ENCODE measurements around the gene C20orf173. TPM values are rescaled to one million over a fixed set of nuclear protein-coding genes. Genes with fewer than 3 reads are reported as not detected.

C20orf173 gene, protein sequence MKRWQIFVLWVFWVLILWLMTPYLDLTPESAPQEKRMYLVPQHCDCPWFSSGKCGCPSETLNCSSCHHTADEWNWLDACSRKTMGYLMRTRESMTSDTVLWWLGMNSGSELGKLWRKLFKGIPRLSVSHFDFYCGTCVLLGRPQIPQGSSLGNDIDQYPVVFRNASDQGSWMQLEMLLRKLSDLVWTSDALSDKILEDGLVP
- not detected for total RNA-seq

DNA sequence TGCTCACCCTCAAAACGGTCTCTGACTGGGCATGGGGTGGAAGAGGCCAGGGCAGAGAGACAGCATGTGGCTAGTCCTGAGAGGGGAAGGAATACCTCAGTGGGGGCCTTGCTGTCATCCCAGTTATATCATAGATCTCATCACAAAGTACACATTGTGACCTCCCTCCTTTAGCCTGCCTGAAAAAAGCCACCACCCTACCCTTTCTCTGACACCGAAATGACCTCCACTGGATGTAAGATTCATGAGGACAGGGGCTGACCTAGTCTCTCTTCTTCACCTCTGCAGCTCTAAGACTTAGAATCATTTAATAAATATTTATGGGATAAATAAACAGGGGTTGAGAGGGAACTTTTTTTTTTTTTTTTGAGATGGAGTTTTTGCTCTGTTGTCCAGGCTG, at the start of gene C20orf173:
C20orf173 (minus strand) TSS at position 101 of the 400 bp plus-strand sequence. CDS start 279 bp downstream, outside the sequence.
- no peak for DNase-seq
- Histone ChIP-seq H3K4me1 (no peaks in the 10 kb centered on the region), H3K27ac (no peak within 1 kb of the TSS), H3K36me3 (replicated peaks in 1 of 2; ENCODE audit: insufficient read depth in 1 of 2, low read depth in 2 of 2) (no peaks in the 10 kb centered on the region), H3K9me3 (no peaks in the 10 kb centered on the region), H3K4me3 (no peak within 1 kb of the TSS), H3K27me3 (no peaks in the 10 kb centered on the region)
- ATAC-seq: no peak
- no peak for TF ChIP-seq POLR2A (IDR thresholded peaks at IDR 0.05)
- TF ChIP-seq, protein P1, sequence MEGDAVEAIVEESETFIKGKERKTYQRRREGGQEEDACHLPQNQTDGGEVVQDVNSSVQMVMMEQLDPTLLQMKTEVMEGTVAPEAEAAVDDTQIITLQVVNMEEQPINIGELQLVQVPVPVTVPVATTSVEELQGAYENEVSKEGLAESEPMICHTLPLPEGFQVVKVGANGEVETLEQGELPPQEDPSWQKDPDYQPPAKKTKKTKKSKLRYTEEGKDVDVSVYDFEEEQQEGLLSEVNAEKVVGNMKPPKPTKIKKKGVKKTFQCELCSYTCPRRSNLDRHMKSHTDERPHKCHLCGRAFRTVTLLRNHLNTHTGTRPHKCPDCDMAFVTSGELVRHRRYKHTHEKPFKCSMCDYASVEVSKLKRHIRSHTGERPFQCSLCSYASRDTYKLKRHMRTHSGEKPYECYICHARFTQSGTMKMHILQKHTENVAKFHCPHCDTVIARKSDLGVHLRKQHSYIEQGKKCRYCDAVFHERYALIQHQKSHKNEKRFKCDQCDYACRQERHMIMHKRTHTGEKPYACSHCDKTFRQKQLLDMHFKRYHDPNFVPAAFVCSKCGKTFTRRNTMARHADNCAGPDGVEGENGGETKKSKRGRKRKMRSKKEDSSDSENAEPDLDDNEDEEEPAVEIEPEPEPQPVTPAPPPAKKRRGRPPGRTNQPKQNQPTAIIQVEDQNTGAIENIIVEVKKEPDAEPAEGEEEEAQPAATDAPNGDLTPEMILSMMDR (IDR thresholded peaks at IDR 0.05): no peak
- WGBS, 2 donors: 80 to 100% methylated on average over 2 of the region's 2 CpGs
- intact Hi-C loops (cut with DNase I): no loop called here

DNA sequence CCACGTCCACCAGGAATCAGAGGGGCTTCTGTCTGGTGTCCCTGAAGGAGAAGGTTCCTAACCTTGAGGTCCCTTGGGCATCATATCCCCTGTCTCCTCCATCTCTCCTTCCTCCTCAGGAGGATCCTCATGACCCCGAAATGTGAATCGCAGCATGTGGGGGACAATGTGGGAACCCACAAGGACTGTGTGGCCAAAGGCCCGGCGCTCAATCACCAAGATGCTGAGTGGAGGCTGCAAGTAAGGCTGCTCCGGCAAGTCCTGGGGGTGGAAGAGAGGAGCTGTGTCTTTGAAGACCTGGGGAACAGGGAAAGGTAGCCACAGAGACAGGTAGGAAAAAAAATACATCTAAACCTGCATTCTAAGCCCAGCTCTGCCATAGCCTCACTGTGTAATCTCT, 49.7 kb upstream of the C20orf173 start:
- Histone ChIP-seq H3K4me1 (no peaks in the 10 kb centered on the region), H3K27ac (no peak overlapping the region), H3K4me3 (no peak overlapping the region), H3K36me3 (replicated peaks in 1 of 2; ENCODE audit: insufficient read depth in 1 of 2, low read depth in 2 of 2) (no peaks in the 10 kb centered on the region), H3K9me3 (no peaks in the 10 kb centered on the region), H3K27me3 (no peaks in the 10 kb centered on the region)
- WGBS, 2 donors: 88 to 92% methylated on average over 5 to 6 of the region's 6 CpGs
- ATAC-seq (no peak), DNase-seq (no peak)
- intact Hi-C loops (cut with DNase I): no loop called here
- TF ChIP-seq, protein P1 (IDR thresholded peaks at IDR 0.05): no peak
- no peak for TF ChIP-seq POLR2A (IDR thresholded peaks at IDR 0.05)

DNA sequence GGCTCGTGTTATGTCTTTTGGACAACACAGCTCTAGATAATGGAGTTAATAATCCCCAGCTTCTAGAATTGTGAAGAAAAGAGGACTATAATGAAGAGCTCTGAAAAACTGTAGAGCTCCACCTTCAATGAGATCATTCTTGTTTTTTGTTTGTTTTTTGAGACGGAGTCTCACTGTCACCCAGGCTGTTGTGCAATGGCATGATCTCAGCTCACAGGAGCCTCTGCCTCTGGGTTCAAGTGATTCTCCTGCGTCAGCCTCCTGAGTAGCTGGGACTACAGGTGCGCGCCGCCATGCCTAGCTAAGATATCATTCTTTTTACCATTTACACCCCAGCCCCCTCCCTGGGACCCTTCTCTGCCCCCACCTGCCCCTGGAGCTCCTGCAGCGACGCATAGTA, 49.0 kb upstream of the C20orf173 start:
- DNase-seq (no peak), ATAC-seq (no peak)
- H3K36me3 ChIP-seq (replicated peaks in 1 of 2; ENCODE audit: insufficient read depth in 1 of 2, low read depth in 2 of 2): no peaks in the 10 kb centered on the region
- no peak for TF ChIP-seq POLR2A (IDR thresholded peaks at IDR 0.05)
- TF ChIP-seq, protein P1 (IDR thresholded peaks at IDR 0.05): no peak
- H3K27me3 ChIP-seq: no peaks in the 10 kb centered on the region
- H3K4me1 ChIP-seq: no peaks in the 10 kb centered on the region
- H3K4me3 ChIP-seq: no peak overlapping the region
- H3K9me3 ChIP-seq: no peaks in the 10 kb centered on the region
- no peak overlapping the region for H3K27ac ChIP-seq
- intact Hi-C loops (cut with DNase I): no loop called here
- WGBS, 2 donors: 80 to 86% methylated on average over 8 of the region's 8 CpGs

DNA sequence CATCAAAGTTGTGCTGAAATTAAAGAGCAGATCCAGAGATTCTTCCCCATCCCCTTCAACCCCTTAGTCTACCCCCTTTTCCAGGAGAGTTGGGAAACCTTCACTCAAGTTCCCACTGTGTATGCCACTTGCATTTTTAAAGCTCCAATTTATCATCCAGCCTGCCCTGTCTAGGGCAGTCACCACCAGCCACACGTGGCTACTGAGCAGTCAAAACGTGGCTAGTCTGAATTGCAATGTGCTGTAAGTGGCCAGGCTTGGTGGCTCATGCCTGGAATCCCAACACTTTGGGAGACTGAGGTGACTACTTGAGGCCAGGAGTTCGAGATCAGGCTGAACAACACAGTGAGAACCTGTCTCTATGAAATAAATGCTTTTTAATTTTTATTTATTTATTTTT, 47.4 kb upstream of the C20orf173 start:
- no peaks in the 10 kb centered on the region for H3K36me3 ChIP-seq (replicated peaks in 1 of 2; ENCODE audit: insufficient read depth in 1 of 2, low read depth in 2 of 2)
- H3K27ac ChIP-seq: no peak overlapping the region
- DNase-seq (no peak), ATAC-seq (no peak)
- no peaks in the 10 kb centered on the region for H3K27me3 ChIP-seq
- H3K4me1 ChIP-seq: no peaks in the 10 kb centered on the region
- H3K9me3 ChIP-seq: peaks cover 0 to 7% (median 0%) of the 10 kb centered on the region in 3 donors
- H3K4me3 ChIP-seq: no peak overlapping the region
- TF ChIP-seq, protein P1 (IDR thresholded peaks at IDR 0.05): no peak
- no peak for TF ChIP-seq POLR2A (IDR thresholded peaks at IDR 0.05)
- 37 to 41% methylated on average over 3 of the region's 3 CpGs for WGBS, 2 donors
- intact Hi-C loops (cut with DNase I): no loop called here

DNA sequence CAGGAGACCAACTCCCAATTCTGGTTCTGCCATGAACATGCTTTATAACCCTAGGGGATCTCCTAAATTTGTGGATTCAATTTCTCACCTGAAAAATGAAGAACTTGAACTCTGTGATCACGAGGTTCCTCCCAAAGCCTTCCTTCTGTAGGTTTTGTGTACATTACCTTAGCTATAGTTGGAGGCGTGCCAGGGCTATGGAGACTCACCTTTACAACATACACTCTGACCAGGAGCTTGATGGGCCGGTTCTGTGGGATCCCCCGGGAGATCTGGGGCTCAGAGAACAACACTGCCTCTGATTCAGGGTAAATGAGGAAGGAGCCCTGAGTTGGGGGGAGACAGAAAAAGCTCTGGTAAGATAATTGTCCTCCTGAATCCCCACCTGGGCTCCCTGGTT, 46.5 kb upstream of the C20orf173 start:
- Histone ChIP-seq H3K27me3 (no peaks in the 10 kb centered on the region), H3K36me3 (replicated peaks in 1 of 2; ENCODE audit: insufficient read depth in 1 of 2, low read depth in 2 of 2) (no peaks in the 10 kb centered on the region), H3K27ac (no peak overlapping the region), H3K4me3 (no peak overlapping the region), H3K4me1 (no peaks in the 10 kb centered on the region), H3K9me3 (peaks cover 0 to 7% (median 0%) of the 10 kb centered on the region in 3 donors)
- no peak for TF ChIP-seq POLR2A (IDR thresholded peaks at IDR 0.05)
- TF ChIP-seq, protein P1 (IDR thresholded peaks at IDR 0.05): no peak
- DNase-seq (no peak), ATAC-seq (no peak)
- intact Hi-C loops (cut with DNase I): no loop called here
- 46 to 60% methylated on average over 1 to 4 of the region's 4 CpGs for WGBS, 2 donors
